Calu3 (cell line): Measurements from ENCODE around the gene TAL1. TPM values are rescaled to one million over a fixed set of nuclear protein-coding genes. Genes with fewer than 3 reads are reported as not detected.

Source experiments
- BruUV-seq: library from RNA; stranded (reverse); fragments of 400-500 nt; replicated peaks from 2 replicates; lab custom pipeline; 2021; lab: Mats Ljungman, UMichigan
- CTCF ChIA-PET: fragments of 300-600 bp; sonication (Branson Sonifier 250); formaldehyde crosslinking; loops from one replicate; lab custom pipeline; 2022; ENCODE audit warnings: antibody characterized with exemption; lab: Charles Lee
- DNase-seq: peaks from one replicate; pipeline ENCODE4 v3.0.0; 2022
- H3K27ac Mint-ChIP-seq: one replicate; pipeline ENCODE4 v1.8.0; 2022; ENCODE audit warnings: mixed read lengths; ENCODE audit not compliant: unreplicated experiment
- H3K27me3 Mint-ChIP-seq: one replicate; pipeline ENCODE4 v1.8.0; 2022; ENCODE audit warnings: mixed read lengths; ENCODE audit not compliant: unreplicated experiment
- H3K36me3 Mint-ChIP-seq: one replicate; pipeline ENCODE4 v1.8.0; 2022; ENCODE audit warnings: mild to moderate bottlenecking, moderate library complexity, mixed read lengths; ENCODE audit not compliant: insufficient read depth, unreplicated experiment
- H3K4me1 Mint-ChIP-seq: one replicate; pipeline ENCODE4 v1.8.0; 2022; ENCODE audit warnings: mild to moderate bottlenecking, low read depth, mixed read lengths; ENCODE audit not compliant: unreplicated experiment
- H3K4me3 Mint-ChIP-seq: one replicate; pipeline ENCODE4 v1.8.0; 2022; ENCODE audit warnings: mild to moderate bottlenecking, low read depth, moderate library complexity, mixed read lengths; ENCODE audit not compliant: unreplicated experiment
- H3K9me3 Mint-ChIP-seq: one replicate; pipeline ENCODE4 v1.8.0; 2022; ENCODE audit warnings: low read depth, mixed read lengths; ENCODE audit not compliant: unreplicated experiment
- intact Hi-C: fragments of 100-400 bp; cut with micrococcal nuclease; formaldehyde crosslinking; loops from one replicate; pipeline ENCODE4 v1.10.0; 2022; ENCODE audit not compliant: unreplicated experiment
- total RNA-seq: library from RNA; stranded (reverse); gene quantifications from 2 replicates; pipeline ENCODE4 v1.2.3, GENCODE V29; 2022
- TF ChIP-seq, protein P1 (sequence below): fragments of 200-600 bp; IDR thresholded peaks from one replicate; pipeline ENCODE4 v1.8.0; 2022; ENCODE audit warnings: antibody characterized with exemption; ENCODE audit not compliant: unreplicated experiment

TAL1 gene
- total RNA-seq, 1 experiment from 2014 or later = not detected

DNA sequence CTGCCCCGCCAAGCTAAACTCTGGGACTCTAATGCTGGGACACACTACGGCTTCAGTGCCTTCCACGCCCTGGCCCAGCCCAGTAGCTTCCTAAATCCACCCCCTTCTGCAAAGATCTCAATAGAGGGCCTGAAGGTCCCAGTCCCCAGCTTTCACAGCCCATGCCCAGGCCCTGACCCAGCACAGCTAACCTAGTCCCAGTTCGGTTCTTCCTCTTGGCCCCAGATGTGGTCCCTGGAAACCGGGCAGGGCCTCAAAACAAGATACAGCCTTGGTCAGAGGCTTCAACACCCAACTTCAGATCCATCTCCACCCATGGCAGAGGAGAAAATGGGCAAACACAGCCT, 41.5 kb downstream of the TAL1 start:
- peak overlapping the region; percentile 87 for H3K4me3 Mint-ChIP-seq
- H3K27me3 Mint-ChIP-seq = no peaks in the 10 kb centered on the region
- CTCF ChIA-PET = interaction anchor here (0.5 to 4.8 kb wide), 13 partner anchors 8 to 784 kb away, joined by 3 to 92 read pairs (median 5); partner anchors contain the start of gene CMPK1
- BruUV-seq = no TSS peak
- H3K9me3 Mint-ChIP-seq = no peaks in the 10 kb centered on the region
- H3K36me3 Mint-ChIP-seq = peaks cover 68% of the 10 kb centered on the region
- H3K4me1 Mint-ChIP-seq = peaks cover 77% of the 10 kb centered on the region
- no peak for DNase-seq
- peak overlapping the region; percentile 83 for H3K27ac Mint-ChIP-seq
- intact Hi-C loops = loop anchor here (10.0 kb wide), 1 partner anchor 234 kb away; no protein-coding TSS in a partner anchor
- TF ChIP-seq, protein P1, sequence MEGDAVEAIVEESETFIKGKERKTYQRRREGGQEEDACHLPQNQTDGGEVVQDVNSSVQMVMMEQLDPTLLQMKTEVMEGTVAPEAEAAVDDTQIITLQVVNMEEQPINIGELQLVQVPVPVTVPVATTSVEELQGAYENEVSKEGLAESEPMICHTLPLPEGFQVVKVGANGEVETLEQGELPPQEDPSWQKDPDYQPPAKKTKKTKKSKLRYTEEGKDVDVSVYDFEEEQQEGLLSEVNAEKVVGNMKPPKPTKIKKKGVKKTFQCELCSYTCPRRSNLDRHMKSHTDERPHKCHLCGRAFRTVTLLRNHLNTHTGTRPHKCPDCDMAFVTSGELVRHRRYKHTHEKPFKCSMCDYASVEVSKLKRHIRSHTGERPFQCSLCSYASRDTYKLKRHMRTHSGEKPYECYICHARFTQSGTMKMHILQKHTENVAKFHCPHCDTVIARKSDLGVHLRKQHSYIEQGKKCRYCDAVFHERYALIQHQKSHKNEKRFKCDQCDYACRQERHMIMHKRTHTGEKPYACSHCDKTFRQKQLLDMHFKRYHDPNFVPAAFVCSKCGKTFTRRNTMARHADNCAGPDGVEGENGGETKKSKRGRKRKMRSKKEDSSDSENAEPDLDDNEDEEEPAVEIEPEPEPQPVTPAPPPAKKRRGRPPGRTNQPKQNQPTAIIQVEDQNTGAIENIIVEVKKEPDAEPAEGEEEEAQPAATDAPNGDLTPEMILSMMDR = no peak

DNA sequence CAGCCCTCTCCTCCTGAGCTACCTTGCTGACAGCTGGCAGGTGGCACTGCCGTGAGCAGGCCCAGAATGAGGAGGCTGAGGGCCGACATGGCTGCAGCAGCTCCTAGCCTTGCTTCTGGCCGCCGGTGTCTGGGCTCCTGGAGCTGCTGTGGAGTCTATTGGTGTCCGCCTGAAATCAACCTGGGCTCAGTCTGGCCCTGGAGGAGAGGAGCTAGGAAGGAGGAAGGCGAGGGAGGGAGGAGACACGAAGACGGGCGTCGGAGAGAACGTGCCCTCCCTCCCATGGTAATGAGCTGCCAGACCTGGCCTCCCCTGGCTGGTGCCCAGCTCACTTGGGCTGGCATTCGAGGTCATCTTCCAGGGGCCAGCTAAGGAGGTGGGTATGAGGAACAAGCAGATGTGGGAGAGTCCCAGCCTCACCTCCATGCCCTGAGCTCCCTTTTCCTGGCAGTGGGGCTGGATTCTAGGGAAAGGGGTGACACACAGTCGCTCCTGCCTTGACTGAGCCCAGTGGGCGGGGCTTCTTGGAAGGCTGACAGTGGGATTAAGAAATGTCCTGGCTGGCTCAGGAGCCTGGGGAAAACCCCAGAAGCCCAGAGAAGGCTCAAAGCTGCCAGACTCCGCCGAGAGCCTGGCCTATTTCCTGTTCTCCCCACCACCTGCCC, 42.0 kb downstream of the TAL1 start, which contains the start of gene PDZK1IP1:
TSS of gene PDZK1IP1 (minus strand) at position 193 of the 665 bp plus-strand sequence. CDS start at position 89, 104 bp downstream.
- TF ChIP-seq, protein P1 = no peak
- no TSS peak for BruUV-seq
- H3K9me3 Mint-ChIP-seq = no peaks in the 10 kb centered on the region
- H3K4me1 Mint-ChIP-seq = peaks cover 82% of the 10 kb centered on the region
- intact Hi-C loops = loop anchor here (10.0 kb wide), 2 partner anchors 145 to 235 kb away; partner anchors contain the start of gene CMPK1
- H3K4me3 Mint-ChIP-seq = peak within 1 kb of the TSS; percentile 87
- H3K36me3 Mint-ChIP-seq = peaks cover 73% of the 10 kb centered on the region
- peak; percentile 96 for DNase-seq
- no peaks in the 10 kb centered on the region for H3K27me3 Mint-ChIP-seq
- peak within 1 kb of the TSS; percentile 83 for H3K27ac Mint-ChIP-seq
- CTCF ChIA-PET = interaction anchor here (0.6 to 4.8 kb wide), 13 partner anchors 8 to 783 kb away, joined by 3 to 92 read pairs (median 5); partner anchors contain the start of gene CMPK1

DNA sequence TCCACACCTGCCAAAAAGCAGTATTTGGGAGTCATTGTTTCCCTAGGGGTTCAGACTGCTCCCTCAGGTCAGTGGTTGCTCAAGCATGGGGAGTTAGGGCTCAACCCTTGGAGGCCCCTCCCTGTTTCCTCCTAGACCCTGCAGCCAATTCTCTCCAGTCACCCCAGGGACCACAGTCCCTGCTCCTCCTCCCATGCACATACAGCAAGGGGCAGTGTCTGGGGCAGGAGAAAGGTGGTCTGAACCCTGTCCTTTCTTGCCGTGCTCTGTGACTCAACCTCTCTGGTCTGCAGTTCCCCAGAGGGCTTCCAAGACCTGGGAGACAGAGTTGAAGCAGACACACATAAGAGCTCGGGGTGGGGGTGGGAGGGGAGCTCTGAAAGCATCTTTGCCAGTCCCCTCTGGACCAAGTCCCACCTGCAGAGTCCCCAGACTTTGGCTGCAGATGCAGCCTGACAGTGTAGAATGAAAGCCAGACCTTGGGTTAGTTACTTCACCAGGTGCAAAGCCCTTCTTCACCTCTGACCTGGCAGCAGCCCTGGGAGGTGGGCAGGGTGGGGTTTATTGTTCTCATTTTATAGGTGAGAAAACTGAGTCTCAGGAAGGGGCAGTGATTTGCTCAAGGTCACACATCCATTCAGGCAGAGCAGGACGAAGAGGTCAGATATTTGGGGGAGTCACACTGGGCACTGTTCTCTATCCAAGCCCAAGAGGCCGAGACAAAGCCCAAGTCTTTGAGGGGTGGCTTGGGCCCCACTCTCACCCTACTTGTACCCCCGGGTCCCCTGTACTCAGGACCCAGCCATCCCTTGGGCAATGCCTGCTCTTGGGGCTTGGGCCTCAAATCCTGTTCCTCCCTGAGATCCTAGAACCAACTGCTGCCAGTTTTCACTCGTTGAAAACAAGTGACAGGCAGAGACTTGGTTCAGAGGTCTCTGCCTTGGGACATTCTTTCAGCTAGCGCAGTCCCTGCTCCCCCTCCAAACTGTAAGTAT, 42.9 kb downstream of the TAL1 start:
- H3K9me3 Mint-ChIP-seq = no peaks in the 10 kb centered on the region
- peaks cover 82% of the 10 kb centered on the region for H3K36me3 Mint-ChIP-seq
- TF ChIP-seq, protein P1 = no peak
- TSS peak; percentile 83 for BruUV-seq
- DNase-seq = no peak
- H3K4me1 Mint-ChIP-seq = peaks cover 83% of the 10 kb centered on the region
- H3K27me3 Mint-ChIP-seq = no peaks in the 10 kb centered on the region
- peak overlapping the region; percentile 83 for H3K27ac Mint-ChIP-seq
- CTCF ChIA-PET = interaction anchor here (0.6 to 4.8 kb wide), 10 partner anchors 7 to 537 kb away, joined by 3 to 92 read pairs (median 6); partner anchors contain the start of gene CMPK1
- H3K4me3 Mint-ChIP-seq = peak overlapping the region; percentile 87
- intact Hi-C loops = loop anchor here (10.0 kb wide), 1 partner anchor 146 kb away; the partner anchor contains the start of gene CMPK1

DNA sequence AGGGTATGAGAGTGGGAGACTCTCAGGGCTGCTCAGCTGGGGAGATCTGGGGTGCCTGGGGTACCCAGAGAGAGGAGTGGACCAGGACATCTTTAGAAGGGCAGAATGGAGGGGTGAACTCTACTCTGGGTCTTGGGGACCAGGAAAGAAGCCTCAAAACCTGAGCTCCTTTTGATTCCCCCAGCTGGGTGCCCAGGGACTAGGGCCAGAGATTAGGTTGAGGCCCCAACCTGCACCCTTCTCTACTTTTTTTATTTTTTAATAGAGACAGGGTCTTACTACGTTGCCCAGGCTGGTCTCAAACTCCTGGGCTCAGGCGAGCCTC, 44.1 kb downstream of the TAL1 start:
- no TSS peak for BruUV-seq
- no peaks in the 10 kb centered on the region for H3K27me3 Mint-ChIP-seq
- no peak for DNase-seq
- H3K4me1 Mint-ChIP-seq = peaks cover 72% of the 10 kb centered on the region
- intact Hi-C loops = loop anchor here (10.0 kb wide), 1 partner anchor 147 kb away; the partner anchor contains the start of gene CMPK1
- H3K36me3 Mint-ChIP-seq = peaks cover 91% of the 10 kb centered on the region
- peak overlapping the region; percentile 87 for H3K4me3 Mint-ChIP-seq
- CTCF ChIA-PET = interaction anchor here (1.5 kb wide), 1 partner anchor 9 kb away, joined by 8 read pairs; no protein-coding TSS in a partner anchor
- TF ChIP-seq, protein P1 = no peak
- H3K9me3 Mint-ChIP-seq = no peaks in the 10 kb centered on the region
- H3K27ac Mint-ChIP-seq = peak overlapping the region; percentile 88
